H1 (cell line): ENCODE data around the gene DUSP10. TPM values are rescaled to one million over a fixed set of nuclear protein-coding genes. Genes with fewer than 3 reads are reported as not detected.

Source experiments
- CTCF ChIA-PET: fragments of 300-600 bp; sonication (Branson Sonifier 250); formaldehyde crosslinking; loops from one replicate; lab custom pipeline; 2021; ENCODE audit not compliant: partially characterized antibody; lab: Charles Lee
- POLR2A ChIA-PET: fragments of 300-600 bp; sonication (Branson Sonifier 250); formaldehyde crosslinking; loops from one replicate; lab custom pipeline; 2021; ENCODE audit warnings: inconsistent platforms; ENCODE audit not compliant: partially characterized antibody; lab: Charles Lee
- DNase-seq, 2 experiments: peaks; one replicate each; pipeline versions ENCODE4 v3.0.0 to v3.0.0-alpha.2; 2010 to 2022; ENCODE audit warnings: low spot score in 2 of 2, low read depth in 1 of 2, mixed read lengths in 1 of 2
- FAIRE-seq: peaks from 2 replicates; lab custom pipeline; 2011; peaks lifted over from hg19 to GRCh38; lab: Jason Lieb, UNC
- H2AFZ ChIP-seq: 2 replicates; pipeline ENCODE4 v1.8.1; 2012; ENCODE audit warnings: low read length, inconsistent platforms
- H2AK5ac ChIP-seq: 2 replicates; pipeline ENCODE4 v1.6.1; 2013; ENCODE audit warnings: low read depth, low read length
- H2BK120ac ChIP-seq: replicated peaks from 2 replicates; pipeline ENCODE3; 2013; ENCODE audit warnings: low read depth, low read length, inconsistent platforms
- H2BK12ac ChIP-seq: 2 replicates; pipeline ENCODE4 v1.6.1; 2013; ENCODE audit warnings: low read depth, low read length
- H2BK15ac ChIP-seq: 2 replicates; pipeline ENCODE4 v1.6.1; 2013; ENCODE audit warnings: low read length
- H2BK20ac ChIP-seq: 2 replicates; pipeline ENCODE4 v1.6.1; 2013; ENCODE audit warnings: low read length
- H2BK5ac ChIP-seq: 2 replicates; pipeline ENCODE4 v1.6.1; 2013; ENCODE audit warnings: low read depth, low read length
- H3K14ac ChIP-seq: 2 replicates; pipeline ENCODE4 v1.6.1; 2013; ENCODE audit warnings: inconsistent platforms; ENCODE audit not compliant: insufficient read length
- H3K18ac ChIP-seq: 2 replicates; pipeline ENCODE4 v1.6.1; 2013; ENCODE audit warnings: low read length; ENCODE audit errors: extremely low read depth
- H3K23ac ChIP-seq: 2 replicates; pipeline ENCODE4 v1.6.1; 2013; ENCODE audit warnings: inconsistent platforms; ENCODE audit not compliant: insufficient read length
- H3K23me2 ChIP-seq: 2 replicates; pipeline ENCODE4 v1.6.1; 2013; ENCODE audit warnings: low read depth, low read length
- H3K27ac ChIP-seq: 2 replicates; pipeline ENCODE4 v1.6.1; 2011; ENCODE audit warnings: low read depth, low read length, inconsistent platforms
- H3K27me3 ChIP-seq, 4 experiments: replicated peaks in 1 of 4; 1 replicate in 1 of 4; 2 replicates in 3 of 4; pipeline versions ENCODE4 v1.6.1 to v1.8.1; 2011 to 2013; ENCODE audit warnings: low read length in 3 of 4, mild to moderate bottlenecking in 3 of 4, inconsistent platforms in 2 of 4, mixed read lengths in 2 of 4, moderate library complexity in 1 of 4; ENCODE audit not compliant: control insufficient read depth in 3 of 4, insufficient read depth in 3 of 4; ENCODE audit errors: extremely low read depth in 1 of 4
- H3K36me3 ChIP-seq, 4 experiments: 2 replicates each; pipeline versions ENCODE4 v1.6.1 to v1.8.1; 2011 to 2013; ENCODE audit warnings: mild to moderate bottlenecking in 4 of 4, low read length in 3 of 4, moderate library complexity in 2 of 4, control low read depth in 1 of 4, inconsistent platforms in 1 of 4; ENCODE audit not compliant: insufficient read depth in 4 of 4, control insufficient read depth in 2 of 4
- H3K4ac ChIP-seq: replicated peaks from 2 replicates; pipeline ENCODE3; 2013; ENCODE audit warnings: low read length, low read depth, mixed read lengths, inconsistent platforms; ENCODE audit not compliant: insufficient read length
- H3K4me1 ChIP-seq, 4 experiments: replicated peaks in 1 of 4; 1 replicate in 1 of 4; 2 replicates in 3 of 4; pipeline versions ENCODE4 v1.6.1 to v1.8.1; 2011 to 2013; ENCODE audit warnings: low read length in 3 of 4, inconsistent platforms in 2 of 4, mixed read lengths in 1 of 4; ENCODE audit not compliant: insufficient read depth in 4 of 4, control insufficient read depth in 3 of 4
- H3K4me2 ChIP-seq, 2 experiments: 2 replicates each; pipeline versions ENCODE4 v1.6.1 to v1.8.1; 2011 to 2013; ENCODE audit warnings: low read depth in 2 of 2, low read length in 2 of 2, control low read depth in 1 of 2, inconsistent platforms in 1 of 2, mild to moderate bottlenecking in 1 of 2; ENCODE audit not compliant: insufficient read depth in 1 of 2
- H3K4me3 ChIP-seq, 4 experiments: fragments of 200-600, 300-600 bp in 1 of 4; sonication (generic), shearing (Covaris generic), sonication (Bioruptor Twin) in 1 of 4; 2 replicates each; pipeline versions ENCODE4 v1.5.1 to v1.8.1; 2011 to 2016; ENCODE audit warnings: low read length in 4 of 4, low read depth in 3 of 4, control low read depth in 2 of 4, inconsistent platforms in 2 of 4, mild to moderate bottlenecking in 2 of 4, mixed read lengths in 1 of 4, moderate library complexity in 1 of 4; ENCODE audit not compliant: insufficient read depth in 2 of 4; ENCODE audit errors: extremely low read depth in 1 of 4
- H3K56ac ChIP-seq: replicated peaks from 2 replicates; pipeline ENCODE3; 2013; ENCODE audit warnings: low read depth, mild to moderate bottlenecking, mixed read lengths, low read length, inconsistent platforms; ENCODE audit not compliant: insufficient read length
- H3K79me1 ChIP-seq: 2 replicates; pipeline ENCODE4 v1.6.1; 2013; ENCODE audit warnings: low read depth, low read length, control low read depth
- H3K79me2 ChIP-seq, 2 experiments: 2 replicates each; pipeline versions ENCODE4 v1.6.1 to v1.8.1; 2012 to 2013; ENCODE audit warnings: low read length in 2 of 2, mild to moderate bottlenecking in 2 of 2, inconsistent platforms in 1 of 2; ENCODE audit not compliant: insufficient read depth in 2 of 2, control insufficient read depth in 1 of 2
- H3K9ac ChIP-seq, 4 experiments: replicated peaks in 1 of 4; 1 replicate in 1 of 4; 2 replicates in 3 of 4; pipeline versions ENCODE4 v1.6.1 to v1.8.1; 2011 to 2013; ENCODE audit warnings: low read depth in 3 of 4, low read length in 3 of 4, control low read depth in 2 of 4, mild to moderate bottlenecking in 2 of 4, moderate library complexity in 2 of 4, inconsistent platforms in 1 of 4; ENCODE audit errors: extremely low read depth in 1 of 4
- H3K9me3 ChIP-seq, 2 experiments: 2 replicates each; pipeline versions ENCODE4 v1.6.1 to v1.8.1; 2012 to 2013; ENCODE audit warnings: mild to moderate bottlenecking in 2 of 2, moderate library complexity in 2 of 2, control low read depth in 1 of 2, inconsistent platforms in 1 of 2, low read depth in 1 of 2, low read length in 1 of 2, mixed read lengths in 1 of 2; ENCODE audit not compliant: insufficient read depth in 2 of 2
- H4K20me1 ChIP-seq, 2 experiments: replicated peaks in 1 of 2; 2 replicates each; pipeline versions ENCODE3 to v1.8.1; 2011 to 2013; ENCODE audit warnings: inconsistent platforms in 2 of 2, low read length in 2 of 2, mild to moderate bottlenecking in 1 of 2; ENCODE audit not compliant: insufficient read depth in 2 of 2, control insufficient read depth in 1 of 2
- H4K5ac ChIP-seq: 2 replicates; pipeline ENCODE4 v1.6.1; 2013; ENCODE audit warnings: low read length, low read depth, mixed read lengths, inconsistent platforms; ENCODE audit not compliant: insufficient read length
- H4K8ac ChIP-seq: 2 replicates; pipeline ENCODE4 v1.8.0; 2013; ENCODE audit warnings: mild to moderate bottlenecking, moderate library complexity, low read length, inconsistent platforms; ENCODE audit not compliant: insufficient read depth; ENCODE audit errors: extremely low read depth
- H4K91ac ChIP-seq: replicated peaks from 2 replicates; pipeline ENCODE3; 2013; ENCODE audit warnings: low read length, mixed read lengths, inconsistent platforms; ENCODE audit not compliant: insufficient read length
- CBX5 ChIP-seq: fragments of 300-800, 300-1000 bp; sonication (generic); IDR thresholded peaks from 2 replicates; pipeline ENCODE4 v1.7.1; 2016; ENCODE audit warnings: antibody characterized with exemption, low read length, low read depth
- NANOG ChIP-seq: IDR thresholded peaks from 2 replicates; pipeline ENCODE4 v1.6.1; 2011; ENCODE audit warnings: low read length, low read depth, mild to moderate bottlenecking, inconsistent platforms; ENCODE audit not compliant: insufficient read depth, poor library complexity, severe bottlenecking
- POU5F1 ChIP-seq: IDR thresholded peaks from 2 replicates; pipeline ENCODE4 v1.6.1; 2011; ENCODE audit warnings: low read depth, mild to moderate bottlenecking, low read length, moderate library complexity
- SP4 ChIP-seq: IDR thresholded peaks from 2 replicates; pipeline ENCODE4 v1.6.1; 2012; ENCODE audit warnings: low read length, inconsistent platforms
- SRF ChIP-seq: IDR thresholded peaks from 2 replicates; pipeline ENCODE4 v1.6.1; 2011; ENCODE audit warnings: mild to moderate bottlenecking, low read depth, low read length, moderate library complexity
- WGBS, 2 experiments: shearing (Covaris generic) in 1 of 2; methylation state at CpG; one replicate each; pipeline versions ENCODE4 v1.1.6 to v1.1.7; 2013 to 2015; ENCODE audit warnings: low lambda C conversion rate in 2 of 2, mixed read lengths in 2 of 2, inconsistent platforms in 1 of 2, low coverage in 1 of 2, missing lambda C conversion rate in 1 of 2; ENCODE audit not compliant: insufficient replicate concordance in 2 of 2, insufficient coverage in 1 of 2, insufficient read length in 1 of 2; ENCODE audit errors: extremely low coverage in 1 of 2, missing lambda C conversion rate in 1 of 2; 5-methylcytosine and 5-hydroxymethylcytosine counted together
- polyA plus RNA-seq, 7 experiments: library from polyadenylated mRNA; depleted of rRNA in 3 of 7; stranded (reverse) in 5 of 7; unstranded in 2 of 7; fragments of >200 nt in 5 of 7; fragments of 200-250 nt in 2 of 7; gene quantifications; 1 replicate in 5 of 7; 2 replicates in 1 of 7; 4 replicates in 1 of 7; pipeline versions ENCODE4 v1.2.1 to v1.2.3, GENCODE V29; 2011 to 2013; ENCODE audit warnings: missing spikeins in 2 of 7, mixed read lengths in 2 of 7
- total RNA-seq: library from RNA; stranded (reverse); fragmentation: NEBNext Ultra II Directional; extraction: Animal tissue kit (Norgen Biotek cat#: 25700); gene quantifications from 2 replicates; pipeline ENCODE4 v1.2.1, GENCODE V29; 2021

DUSP10 gene
- total and polyA plus RNA-seq, 2 of the 8 experiments (the other 6 are each of a cell fraction or from before 2014, with no cell fraction given): 1.2 TPM

DNA sequence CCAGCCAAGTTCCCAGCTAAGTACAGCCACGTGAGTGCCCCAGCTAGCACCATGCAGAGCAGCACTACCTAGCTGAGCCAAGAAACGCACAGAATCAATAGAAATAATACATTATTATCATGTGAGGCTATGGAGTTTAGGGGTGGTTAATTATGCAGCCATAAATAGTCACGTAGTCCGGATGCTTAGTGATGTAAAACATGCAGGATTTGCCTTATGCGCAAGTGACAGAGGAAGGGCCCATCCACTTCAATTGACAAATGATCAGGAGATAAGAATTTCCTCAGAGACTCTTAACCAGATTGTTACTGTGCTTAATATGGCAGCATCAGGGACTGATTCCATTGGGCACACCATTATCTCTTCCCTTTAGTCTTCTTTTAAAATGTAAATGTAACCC is 44.8 kb upstream of the DUSP10 start:
- Histone ChIP-seq H3K4me1 (no peaks in the 10 kb centered on the region), H3K79me1 (no peaks in the 10 kb centered on the region), H3K18ac (no peak overlapping the region), H3K56ac (no peak overlapping the region), H3K27ac (no peak overlapping the region), H3K79me2 (no peaks in the 10 kb centered on the region), H2BK12ac (no peak overlapping the region), H4K91ac (no peak overlapping the region), H2BK15ac (no peak overlapping the region), H3K4me3 (no peak overlapping the region), H2BK120ac (no peak overlapping the region), H2AFZ (no peak overlapping the region), H4K5ac (no peak overlapping the region), H2AK5ac (no peak overlapping the region), H3K14ac (no peak overlapping the region), H2BK20ac (no peak overlapping the region), H3K4ac (no peak overlapping the region), H4K8ac (peak overlapping the region; percentile 29; the same call in 1 of the 2 replicates), H3K36me3 (no peaks in the 10 kb centered on the region), H4K20me1 (no peaks in the 10 kb centered on the region), H3K9me3 (no peaks in the 10 kb centered on the region), H3K9ac (no peak overlapping the region), H3K23me2 (no peaks in the 10 kb centered on the region), H3K4me2 (no peak overlapping the region), H3K23ac (no peak overlapping the region), H3K27me3 (no peaks in the 10 kb centered on the region), H2BK5ac (no peak overlapping the region)
- ChIA-PET POLR2A (interaction anchor here (0.6 kb wide), 1 partner anchor 10 kb away, joined by 3 read pairs; no protein-coding TSS in a partner anchor), CTCF (no interaction called here)
- FAIRE-seq: no peak
- 85% methylated on average over 5 of the region's 5 CpGs; no CpG with 5 or more reads in 1 of the 2 experiments for WGBS, 2 experiments
- DNase-seq: no peak
- TF ChIP-seq SP4 (no peak), POU5F1 (no peak), NANOG (no peak), CBX5 (no peak), SRF (no peak)
